Fibroblast of lung (primary cell): ENCODE results near the gene SORD. TPM values are rescaled to one million over a fixed set of nuclear protein-coding genes. Genes with fewer than 3 reads are reported as not detected.
"Not testable (repeated sequence)": the region's sequence is repeated elsewhere in the genome, so short reads cannot be mapped to it uniquely, and the experiment has no call there.

Experiments used
- DNase-seq, 2 donors: peaks; one replicate each; pipeline versions ENCODE4 v3.0.0 to v3.0.0-alpha.2; 2010; ENCODE audit warnings: low read depth in 2 of 2
- H2AFZ ChIP-seq: 2 replicates; pipeline ENCODE4 v1.5.1; 2012; ENCODE audit warnings: low read length, control low read depth, inconsistent platforms
- H3K27ac ChIP-seq: 2 replicates; pipeline ENCODE4 v1.5.1; 2011; ENCODE audit warnings: low read length, control low read depth; ENCODE audit not compliant: insufficient read depth
- H3K27me3 ChIP-seq: 2 replicates; pipeline ENCODE4 v1.5.1; 2011; ENCODE audit warnings: mild to moderate bottlenecking, low read length; ENCODE audit not compliant: control insufficient read depth, insufficient read depth
- H3K36me3 ChIP-seq: 2 replicates; pipeline ENCODE4 v1.5.1; 2011; ENCODE audit warnings: low read length; ENCODE audit not compliant: control insufficient read depth, insufficient read depth
- H3K4me1 ChIP-seq: 2 replicates; pipeline ENCODE4 v1.5.1; 2011; ENCODE audit warnings: low read length; ENCODE audit not compliant: control insufficient read depth, insufficient read depth; ENCODE audit errors: extremely low read depth
- H3K4me2 ChIP-seq: 2 replicates; pipeline ENCODE4 v1.5.1; 2011; ENCODE audit warnings: low read length, control low read depth; ENCODE audit not compliant: insufficient read depth; ENCODE audit errors: extremely low read depth
- H3K4me3 ChIP-seq, 4 experiments: fragments of 200-600 bp in 1 of 4; sonication (generic) in 1 of 4; replicated peaks in 1 of 4; 2 replicates each; pipeline ENCODE4 v1.5.1; 2011 to 2016; ENCODE audit warnings: low read length in 4 of 4, low read depth in 3 of 4, mild to moderate bottlenecking in 3 of 4, control low read depth in 2 of 4, inconsistent platforms in 1 of 4, mixed read lengths in 1 of 4; ENCODE audit not compliant: insufficient read depth in 1 of 4; ENCODE audit errors: control extremely low read depth in 1 of 4
- H3K79me2 ChIP-seq: 2 replicates; pipeline ENCODE4 v1.5.1; 2012; ENCODE audit warnings: mild to moderate bottlenecking, low read length, inconsistent platforms; ENCODE audit not compliant: control insufficient read depth, insufficient read depth
- H3K9ac ChIP-seq: 2 replicates; pipeline ENCODE4 v1.5.1; 2011; ENCODE audit warnings: mild to moderate bottlenecking, low read length, control low read depth; ENCODE audit not compliant: insufficient read depth
- H3K9me3 ChIP-seq: 2 replicates; pipeline ENCODE4 v1.5.1; 2012; ENCODE audit warnings: low read depth, low read length; ENCODE audit not compliant: control insufficient read depth, insufficient read depth
- H4K20me1 ChIP-seq: 2 replicates; pipeline ENCODE4 v1.5.1; 2011; ENCODE audit warnings: low read length; ENCODE audit not compliant: control insufficient read depth, insufficient read depth; ENCODE audit errors: extremely low read depth
- EZH2 ChIP-seq: IDR thresholded peaks from 2 replicates; pipeline ENCODE4 v1.5.1; 2012; ENCODE audit warnings: low read length, control low read depth, mild to moderate bottlenecking; ENCODE audit errors: missing control alignments
- polyA plus RNA-seq, 2 donors: library from polyadenylated mRNA; depleted of rRNA in 1 of 2; stranded (reverse) in 1 of 2; unstranded in 1 of 2; fragments of >200 nt; gene quantifications; 2 replicates each; pipeline ENCODE4 v1.2.1, GENCODE V29; 2011 to 2012; ENCODE audit warnings: missing spikeins in 1 of 2
- total RNA-seq: library from RNA; depleted of rRNA; stranded (reverse); fragments of >200 nt; gene quantifications from 2 replicates; pipeline ENCODE4 v1.2.1, GENCODE V29; 2014
- TF ChIP-seq, protein P1 (sequence below), 2 donors: IDR thresholded peaks in 1 of 2; conservative IDR thresholded peaks in 1 of 2; 1 replicate in 1 of 2; 2 replicates in 1 of 2; pipeline ENCODE4 v1.5.1; 2011 to 2012; ENCODE audit warnings: low read length in 2 of 2, control low read depth in 1 of 2, inconsistent platforms in 1 of 2, low read depth in 1 of 2, mild to moderate bottlenecking in 1 of 2

SORD gene
- total and polyA plus RNA-seq, 2 donors (not counting 1 experiment from before 2014, with no cell fraction given), result 8.9 to 13.0 TPM

DNA sequence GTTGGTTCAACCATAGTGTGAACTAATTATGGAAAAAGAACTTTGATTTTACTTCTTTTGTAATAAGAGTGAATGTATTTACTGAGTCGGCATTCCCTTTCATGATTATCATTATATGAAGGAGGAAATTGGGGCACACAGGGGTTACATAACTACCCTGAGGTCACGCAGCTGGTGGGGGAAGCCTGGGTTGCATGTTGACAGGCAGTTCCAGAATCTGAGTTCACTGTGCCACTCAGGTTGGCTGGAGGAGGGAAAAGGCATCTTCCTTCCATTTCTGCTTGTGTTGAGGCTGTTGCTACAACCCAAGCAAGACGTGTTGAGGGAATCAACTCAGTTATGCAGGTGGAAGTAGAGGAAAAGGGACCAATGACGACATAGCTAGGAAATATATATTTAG lies 11.1 kb downstream of the SORD start:
- not testable (repeated sequence) for H3K9me3 ChIP-seq, H2AFZ ChIP-seq, H3K9ac ChIP-seq, H3K4me3 ChIP-seq, H3K27ac ChIP-seq, H3K79me2 ChIP-seq, H3K36me3 ChIP-seq, H3K4me1 ChIP-seq, H3K4me2 ChIP-seq, H3K27me3 ChIP-seq, DNase-seq, H4K20me1 ChIP-seq

GRCh38 chr15:45034600-45035375 lies 11.8 kb downstream of the SORD start:
- not testable (repeated sequence) for H3K4me2 ChIP-seq, H3K4me1 ChIP-seq, H2AFZ ChIP-seq, H3K9ac ChIP-seq, H3K79me2 ChIP-seq, H3K9me3 ChIP-seq, H3K27ac ChIP-seq, H3K4me3 ChIP-seq, H4K20me1 ChIP-seq, H3K36me3 ChIP-seq, H3K27me3 ChIP-seq, DNase-seq

DNA sequence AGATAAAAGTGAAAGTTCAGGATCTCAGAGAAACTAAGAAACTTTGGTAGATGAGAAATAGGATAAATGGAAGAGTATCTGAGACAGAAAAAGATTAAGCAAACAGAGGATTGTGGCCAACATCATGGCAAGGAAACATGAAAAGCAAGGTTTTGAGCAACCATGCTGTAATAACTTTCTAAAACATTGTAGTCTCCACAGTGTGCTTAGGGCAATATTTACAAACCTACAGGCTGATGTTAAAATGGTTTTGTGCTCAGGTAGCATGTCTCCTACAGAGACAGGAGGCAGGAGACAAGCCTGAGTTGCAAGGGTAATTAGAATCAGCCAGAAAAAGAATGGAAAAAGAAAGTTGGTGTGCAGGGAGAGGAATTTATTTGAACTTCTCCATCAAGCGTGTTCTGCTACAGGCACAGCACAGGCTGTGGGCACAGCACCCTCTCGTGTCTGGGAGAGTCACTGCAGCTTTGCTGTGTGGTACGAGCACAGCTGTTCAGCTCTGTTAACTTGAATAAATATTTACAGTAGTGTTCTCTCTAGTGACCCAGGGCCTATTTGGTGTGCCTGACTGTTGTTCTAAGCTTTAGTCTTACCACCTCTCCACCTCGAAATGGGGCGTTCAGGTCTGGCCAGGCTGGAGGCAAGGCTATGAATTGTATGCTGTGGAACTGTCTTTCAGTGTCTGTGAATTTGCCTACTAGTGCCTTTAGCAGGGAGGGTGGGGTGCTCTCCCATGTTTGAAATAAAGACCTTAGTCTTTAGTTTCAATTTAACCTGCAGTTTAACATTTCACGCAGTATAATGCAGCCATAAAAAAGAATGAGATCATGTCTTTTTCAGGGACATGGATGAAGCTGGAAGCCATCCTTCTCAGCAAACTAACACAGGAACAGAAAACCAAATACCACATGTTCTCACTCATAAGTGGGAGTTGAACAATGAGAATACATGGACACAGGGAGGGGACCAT lies 14.1 kb downstream of the SORD start:
- H3K36me3 ChIP-seq, H3K9ac ChIP-seq, H3K9me3 ChIP-seq, H3K4me1 ChIP-seq, H3K79me2 ChIP-seq, H3K27ac ChIP-seq, H3K4me3 ChIP-seq, H4K20me1 ChIP-seq, H2AFZ ChIP-seq, H3K27me3 ChIP-seq: not testable (repeated sequence)
- peak overlapping the region; percentile 27 for H3K4me2 ChIP-seq
- TF ChIP-seq, protein P1, sequence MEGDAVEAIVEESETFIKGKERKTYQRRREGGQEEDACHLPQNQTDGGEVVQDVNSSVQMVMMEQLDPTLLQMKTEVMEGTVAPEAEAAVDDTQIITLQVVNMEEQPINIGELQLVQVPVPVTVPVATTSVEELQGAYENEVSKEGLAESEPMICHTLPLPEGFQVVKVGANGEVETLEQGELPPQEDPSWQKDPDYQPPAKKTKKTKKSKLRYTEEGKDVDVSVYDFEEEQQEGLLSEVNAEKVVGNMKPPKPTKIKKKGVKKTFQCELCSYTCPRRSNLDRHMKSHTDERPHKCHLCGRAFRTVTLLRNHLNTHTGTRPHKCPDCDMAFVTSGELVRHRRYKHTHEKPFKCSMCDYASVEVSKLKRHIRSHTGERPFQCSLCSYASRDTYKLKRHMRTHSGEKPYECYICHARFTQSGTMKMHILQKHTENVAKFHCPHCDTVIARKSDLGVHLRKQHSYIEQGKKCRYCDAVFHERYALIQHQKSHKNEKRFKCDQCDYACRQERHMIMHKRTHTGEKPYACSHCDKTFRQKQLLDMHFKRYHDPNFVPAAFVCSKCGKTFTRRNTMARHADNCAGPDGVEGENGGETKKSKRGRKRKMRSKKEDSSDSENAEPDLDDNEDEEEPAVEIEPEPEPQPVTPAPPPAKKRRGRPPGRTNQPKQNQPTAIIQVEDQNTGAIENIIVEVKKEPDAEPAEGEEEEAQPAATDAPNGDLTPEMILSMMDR (conservative IDR thresholded peaks at IDR 0.05 in 1 of 2, IDR thresholded peaks at IDR 0.05 in 1 of 2; ENCODE audit: low read depth in 1 of 2, low read length in 2 of 2), result peak; percentile 97
- DNase-seq, result peak; percentile 37 to 85

GRCh38 chr15:45037936-45038335 lies 14.9 kb downstream of the SORD start:
- Histone ChIP-seq H3K36me3 (no peaks in the 10 kb centered on the region), H3K4me1 (peaks cover 2% of the 10 kb centered on the region), H2AFZ (no peak overlapping the region), H3K27me3 (no peaks in the 10 kb centered on the region), H3K4me3 (no peak overlapping the region), H3K27ac (no peak overlapping the region), H3K79me2 (no peaks in the 10 kb centered on the region), H3K9ac (no peak overlapping the region), H3K4me2 (no peak overlapping the region), H4K20me1 (no peaks in the 10 kb centered on the region), H3K9me3 (no peaks in the 10 kb centered on the region)
- DNase-seq, result no peak
- no peak for TF ChIP-seq EZH2
- TF ChIP-seq, protein P1 (conservative IDR thresholded peaks at IDR 0.05 in 1 of 2, IDR thresholded peaks at IDR 0.05 in 1 of 2; ENCODE audit: low read depth in 1 of 2, low read length in 2 of 2), result no peak

GRCh38 chr15:45040396-45040795 lies 17.4 kb downstream of the SORD start:
- H2AFZ ChIP-seq, DNase-seq, H3K27ac ChIP-seq, H3K79me2 ChIP-seq, H3K4me2 ChIP-seq, H3K27me3 ChIP-seq, H3K9ac ChIP-seq, H4K20me1 ChIP-seq, H3K4me3 ChIP-seq, H3K4me1 ChIP-seq, H3K36me3 ChIP-seq, H3K9me3 ChIP-seq: not testable (repeated sequence)
